NOMO-1 treated with dmso at 0.1 percent for 144 hours (cell line): ENCODE data around the gene CHMP1B.

Experiments
- DNase-seq: peaks from one replicate; lab custom pipeline; 2025; ENCODE audit not compliant: unreplicated experiment; lab: John Stamatoyannopoulos, UW

The CHMP1B gene, protein sequence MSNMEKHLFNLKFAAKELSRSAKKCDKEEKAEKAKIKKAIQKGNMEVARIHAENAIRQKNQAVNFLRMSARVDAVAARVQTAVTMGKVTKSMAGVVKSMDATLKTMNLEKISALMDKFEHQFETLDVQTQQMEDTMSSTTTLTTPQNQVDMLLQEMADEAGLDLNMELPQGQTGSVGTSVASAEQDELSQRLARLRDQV

DNA sequence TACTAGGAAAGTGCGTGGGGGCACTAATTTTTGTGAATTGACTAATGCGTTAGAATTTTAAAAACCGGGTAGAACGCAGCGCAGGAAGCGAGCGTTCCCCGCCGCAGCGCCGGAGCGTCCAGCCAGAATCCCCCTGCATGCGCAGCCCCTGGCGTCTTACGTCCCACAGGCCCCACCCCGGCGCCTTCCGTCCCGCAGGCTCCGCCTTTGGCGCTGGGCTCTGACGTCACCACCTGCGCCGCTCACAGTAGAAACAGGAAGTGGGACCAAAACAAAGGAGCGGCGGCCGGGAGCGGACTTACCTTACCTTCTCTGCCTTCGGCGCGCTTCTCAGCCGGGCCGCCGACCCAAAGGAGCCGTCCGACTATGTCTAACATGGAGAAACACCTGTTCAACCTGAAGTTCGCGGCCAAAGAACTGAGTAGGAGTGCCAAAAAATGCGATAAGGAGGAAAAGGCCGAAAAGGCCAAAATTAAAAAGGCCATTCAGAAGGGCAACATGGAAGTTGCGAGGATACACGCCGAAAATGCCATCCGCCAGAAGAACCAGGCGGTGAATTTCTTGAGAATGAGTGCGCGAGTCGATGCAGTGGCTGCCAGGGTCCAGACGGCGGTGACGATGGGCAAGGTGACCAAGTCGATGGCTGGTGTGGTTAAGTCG, at the start of gene CHMP1B:
TSS of gene CHMP1B (plus strand) at position 268 of the 660 bp plus-strand sequence. CDS start at position 367, 99 bp downstream.
- peak; percentile 95 for DNase-seq

DNA sequence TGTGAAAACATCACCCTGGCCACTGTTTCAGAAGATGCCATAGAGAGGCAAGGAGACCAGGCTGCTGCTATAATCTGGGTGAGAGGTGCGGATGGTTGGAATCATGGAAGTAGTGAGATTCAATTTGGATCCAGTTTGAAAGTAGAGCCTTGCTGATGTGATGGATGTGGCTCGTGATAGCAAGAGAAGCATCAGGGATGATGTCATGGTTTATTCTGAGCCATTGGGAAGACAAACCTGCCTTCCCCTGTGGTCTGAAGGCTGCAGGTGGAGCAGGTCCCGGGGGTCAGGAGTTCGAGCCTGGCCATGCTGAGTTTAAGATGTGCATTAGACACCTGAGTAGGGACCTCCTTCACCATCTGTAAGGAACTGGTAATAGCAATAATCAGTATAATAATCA, 49.6 kb upstream of the CHMP1B start:
- no peak for DNase-seq

DNA sequence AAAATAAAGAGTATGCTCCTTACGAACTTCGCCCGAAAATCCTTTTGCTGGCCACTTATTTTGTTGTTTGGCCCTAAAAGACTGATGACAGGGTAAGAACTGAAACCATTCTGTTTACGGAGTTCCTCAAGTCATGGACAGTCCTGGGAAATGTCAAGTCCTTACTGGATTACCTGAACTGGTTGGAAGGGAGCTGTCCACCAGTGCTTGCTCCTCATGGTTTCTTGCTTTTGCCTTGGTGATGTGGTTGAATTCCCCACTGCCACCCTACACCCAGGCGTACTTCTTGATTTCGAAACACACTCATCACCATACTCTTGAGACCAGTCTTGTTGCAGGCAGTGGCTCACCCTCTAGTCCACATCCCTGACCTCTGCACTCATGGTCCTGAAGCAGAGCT, 49.1 kb upstream of the CHMP1B start:
- no peak for DNase-seq

- no peak for DNase-seq
Measured at GRCh38 chr18:11802586-11802985, 48.6 kb upstream of the CHMP1B start.

DNA sequence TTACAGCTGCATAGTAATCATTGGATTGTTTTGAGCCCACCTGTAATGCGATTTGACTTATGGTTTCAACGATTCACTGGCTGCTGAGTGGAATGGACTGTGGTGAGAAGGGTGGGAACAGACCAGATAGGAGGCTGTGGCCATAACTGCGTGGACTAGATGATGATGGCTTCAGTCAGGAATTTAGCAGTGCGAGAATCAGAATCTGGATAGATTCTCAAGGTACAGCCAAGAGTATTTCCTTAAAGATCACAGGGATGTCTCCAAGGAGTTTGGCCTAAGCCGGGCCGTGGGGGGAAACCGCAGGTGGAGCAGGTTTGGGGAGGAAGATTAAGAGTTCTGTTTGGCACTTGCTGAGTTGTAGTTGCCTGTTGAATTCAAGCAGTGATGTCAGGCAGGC, 44.0 kb upstream of the CHMP1B start:
- no peak for DNase-seq

DNA sequence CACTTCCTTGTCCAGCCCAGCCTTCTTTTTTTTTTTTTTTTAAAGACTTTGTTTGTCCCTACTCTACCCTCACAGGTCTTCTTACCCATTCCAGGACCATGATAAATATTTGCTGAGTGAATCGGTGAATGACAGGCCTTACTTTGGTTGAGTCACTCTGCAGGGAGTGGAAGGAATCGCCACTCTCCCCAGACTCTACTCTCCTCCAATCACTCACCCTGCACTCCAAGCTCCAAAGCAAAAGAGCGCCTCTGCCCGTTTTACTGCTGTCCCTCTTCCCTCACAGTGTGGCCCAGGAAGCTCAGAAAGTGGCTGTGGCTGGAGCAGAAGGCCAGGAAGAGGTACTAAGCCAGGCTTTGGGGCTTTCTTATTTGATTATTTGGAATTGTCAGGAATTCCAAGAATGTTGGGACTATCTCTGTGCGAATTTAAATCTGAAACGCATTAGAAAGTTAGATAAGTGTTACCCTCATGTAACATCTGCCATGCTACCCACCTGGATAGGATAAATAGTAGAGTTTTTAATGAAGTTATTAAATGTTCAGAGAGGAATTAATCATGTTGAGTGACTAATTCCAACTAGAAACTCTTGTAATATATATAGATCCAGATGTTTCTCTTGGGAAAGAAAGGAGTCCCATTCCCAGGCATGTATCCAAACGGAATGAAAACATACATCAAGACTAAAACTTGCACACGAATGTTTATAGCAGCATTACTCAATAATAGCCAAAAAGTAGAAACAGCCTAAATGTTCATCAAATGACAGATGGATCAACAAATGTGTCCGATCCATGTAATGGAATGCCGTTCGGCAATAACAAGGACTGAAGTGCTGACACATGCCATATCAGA, 43.0 kb upstream of the CHMP1B start:
- no peak for DNase-seq

- no peak for DNase-seq
Measured at GRCh38 chr18:11809895-11810294, 41.3 kb upstream of the CHMP1B start.

- no peak for DNase-seq
Measured at GRCh38 chr18:11810379-11810778, 40.8 kb upstream of the CHMP1B start.

- DNase-seq, result no peak
Measured at GRCh38 chr18:11811009-11811408, 40.2 kb upstream of the CHMP1B start.

GRCh38 chr18:11817229-11817628, 34.0 kb upstream of the CHMP1B start:
- DNase-seq, result no peak

DNA sequence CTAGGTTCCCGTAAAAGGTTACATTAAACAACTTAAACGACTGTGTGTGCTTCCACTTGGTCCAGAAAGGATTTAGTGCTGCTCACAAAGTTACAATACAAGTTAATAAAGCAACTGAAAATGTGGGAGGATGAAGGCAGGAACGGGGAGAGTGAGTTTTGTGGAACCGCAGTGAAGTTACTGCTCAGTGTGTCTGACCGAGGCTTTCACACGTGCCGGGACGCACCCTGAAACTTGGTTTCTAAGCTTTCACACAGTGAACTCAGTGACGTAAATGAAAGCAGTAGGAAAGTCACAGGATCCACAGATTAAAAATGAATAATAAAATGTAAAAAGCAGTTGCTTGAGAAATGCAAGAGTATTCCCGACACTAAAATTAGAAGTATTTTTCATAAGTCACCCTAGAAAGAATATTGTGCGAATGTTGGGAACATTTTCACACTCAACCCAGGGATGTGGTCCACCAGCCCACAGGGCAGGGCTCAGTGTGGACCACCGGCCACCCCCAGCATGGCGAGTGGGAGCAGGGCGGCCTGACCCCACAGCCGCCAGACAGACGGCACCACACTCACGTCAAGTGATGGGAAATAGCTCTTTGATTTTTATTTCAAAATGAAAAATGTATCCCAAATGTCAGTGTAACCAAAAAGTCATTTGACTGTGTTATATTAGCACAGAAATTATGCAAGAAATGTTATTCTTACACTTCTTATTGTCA, 32.6 kb upstream of the CHMP1B start:
- no peak for DNase-seq

DNA sequence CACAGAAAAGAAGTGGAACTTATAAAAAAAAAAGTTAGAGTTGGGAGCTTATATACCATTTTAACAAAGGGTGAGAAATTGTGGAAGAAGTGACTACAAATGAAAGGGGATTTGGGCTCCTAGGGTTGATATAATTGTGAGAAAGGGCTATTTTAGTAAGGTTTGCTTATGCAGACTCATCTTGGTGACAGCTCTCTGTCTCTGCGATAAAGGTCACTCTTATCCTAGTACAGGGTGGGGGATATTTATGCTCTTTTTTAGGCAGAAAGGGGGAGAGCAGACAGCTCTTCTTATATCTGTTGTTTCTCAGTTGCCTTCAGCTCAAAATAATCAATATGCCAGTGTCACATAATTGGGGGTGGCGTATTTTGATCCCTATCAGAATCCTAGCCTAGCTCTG, 31.3 kb upstream of the CHMP1B start:
- no peak for DNase-seq

- DNase-seq, result no peak
Measured at GRCh38 chr18:11820697-11821096, 30.5 kb upstream of the CHMP1B start.

DNA sequence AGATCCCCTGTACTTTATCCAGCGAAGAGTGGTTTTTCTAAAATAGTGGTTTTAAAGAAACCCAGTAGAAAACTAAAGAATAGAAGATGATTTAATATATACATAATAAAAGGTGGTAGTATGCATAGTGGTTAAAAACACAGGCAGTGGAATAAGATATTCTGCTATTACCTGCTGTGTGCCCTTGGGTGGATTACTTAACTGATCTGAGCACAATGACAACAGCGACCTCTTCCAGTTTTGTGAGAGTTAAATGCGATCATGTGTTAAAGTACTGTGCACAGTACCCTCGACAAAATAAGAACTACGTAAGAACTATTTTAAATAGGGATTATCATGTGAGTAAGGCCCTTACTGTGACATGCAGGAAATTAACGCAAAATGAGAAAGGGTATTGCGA, 30.0 kb upstream of the CHMP1B start:
- no peak for DNase-seq

GRCh38 chr18:11821643-11822237, 29.5 kb upstream of the CHMP1B start:
- no peak for DNase-seq

GRCh38 chr18:11823545-11823944, 27.7 kb upstream of the CHMP1B start:
- DNase-seq, result no peak

DNA sequence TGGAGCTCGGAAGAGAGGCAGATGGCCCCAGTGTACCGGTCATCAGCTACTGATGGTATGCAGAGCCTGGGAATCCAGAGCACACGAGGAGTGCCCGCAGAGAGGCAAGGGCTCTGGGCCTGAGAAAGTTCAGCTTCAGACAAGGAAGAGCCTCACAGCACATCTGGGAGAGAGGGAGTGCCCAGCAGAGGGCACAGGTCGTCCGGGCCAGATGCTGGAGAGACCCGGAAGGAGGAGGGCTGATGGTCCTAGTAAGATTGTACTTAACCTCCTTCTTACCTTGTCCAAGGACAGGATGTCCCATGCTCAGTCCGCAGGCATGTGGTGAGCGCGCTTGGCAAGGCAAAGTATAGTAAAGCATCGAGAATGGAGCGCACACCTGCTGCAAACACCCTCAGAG, 24.4 kb upstream of the CHMP1B start:
- no peak for DNase-seq

GRCh38 chr18:11828786-11829432, 22.3 kb upstream of the CHMP1B start:
- no peak for DNase-seq

DNA sequence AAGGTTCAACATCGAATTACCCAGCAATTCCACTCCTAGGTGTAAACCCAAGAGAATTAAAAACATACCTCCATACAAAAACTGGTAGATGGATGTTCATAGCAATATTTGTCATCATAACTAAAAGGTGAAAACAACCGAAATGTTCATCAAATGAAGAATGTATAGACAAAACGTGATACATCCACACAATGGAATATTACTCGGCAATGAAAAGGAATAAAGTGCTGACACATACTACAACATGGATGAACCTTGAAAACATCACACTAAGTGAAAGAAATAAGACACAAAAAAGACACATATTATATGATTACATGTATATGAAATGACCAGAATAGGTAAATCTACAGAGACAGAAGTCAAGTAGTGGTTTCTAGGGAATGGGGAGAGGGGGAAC, 20.6 kb upstream of the CHMP1B start:
- DNase-seq, result no peak

DNA sequence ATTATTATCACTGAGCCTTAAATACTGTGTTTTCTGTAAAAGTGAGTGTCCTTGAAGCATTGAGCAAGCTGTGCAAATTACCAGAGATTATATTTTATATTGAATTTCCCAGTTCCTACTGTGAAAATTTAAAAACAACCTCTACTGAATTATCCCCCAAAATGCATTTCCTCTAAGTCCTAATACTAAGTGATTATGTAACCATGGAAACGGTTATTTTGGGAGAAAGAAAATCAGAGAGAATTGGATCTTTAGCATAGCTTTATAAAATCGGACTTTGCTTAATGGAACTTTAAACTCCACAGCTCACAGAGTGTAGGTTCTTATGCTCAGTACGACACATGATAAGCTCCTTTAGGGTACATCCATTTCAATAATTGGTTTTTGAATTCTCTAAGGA, 19.3 kb upstream of the CHMP1B start:
- no peak for DNase-seq

DNA sequence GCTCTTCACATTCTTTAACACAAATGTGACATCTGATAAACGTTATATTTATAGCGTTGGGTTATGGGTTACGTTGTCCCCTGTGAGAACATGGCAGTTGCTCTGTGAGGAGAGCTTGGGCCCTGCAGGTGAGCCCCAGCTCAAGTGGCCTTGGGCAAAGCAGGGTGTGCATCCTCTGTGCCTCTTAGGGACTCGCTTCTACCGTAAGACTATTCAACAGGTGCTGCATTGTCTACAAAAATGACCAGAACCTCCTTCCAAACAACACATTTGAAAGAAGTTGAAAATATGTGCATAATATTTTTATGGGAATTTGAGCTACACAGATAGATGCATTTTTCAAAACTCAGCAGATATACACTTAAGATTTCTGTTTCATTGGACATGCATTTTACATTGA, 16.4 kb upstream of the CHMP1B start:
- DNase-seq, result no peak
